PC-3 (cell line): ENCODE measurements around the gene PDIA5.

Experiments
- EZH2 ChIP-seq: fragments of 300-600 bp; sonication (generic); IDR thresholded peaks from one replicate; pipeline ENCODE4 v1.6.1; 2017; ENCODE audit warnings: antibody characterized with exemption, mild to moderate bottlenecking, low read length; ENCODE audit not compliant: unreplicated experiment
- TF ChIP-seq, protein P1 (sequence below): fragments of 300-600 bp; sonication (generic); conservative IDR thresholded peaks from 2 replicates; pipeline ENCODE4 v1.5.1; 2017; ENCODE audit warnings: antibody characterized with exemption, low read depth, mild to moderate bottlenecking, low read length

DNA sequence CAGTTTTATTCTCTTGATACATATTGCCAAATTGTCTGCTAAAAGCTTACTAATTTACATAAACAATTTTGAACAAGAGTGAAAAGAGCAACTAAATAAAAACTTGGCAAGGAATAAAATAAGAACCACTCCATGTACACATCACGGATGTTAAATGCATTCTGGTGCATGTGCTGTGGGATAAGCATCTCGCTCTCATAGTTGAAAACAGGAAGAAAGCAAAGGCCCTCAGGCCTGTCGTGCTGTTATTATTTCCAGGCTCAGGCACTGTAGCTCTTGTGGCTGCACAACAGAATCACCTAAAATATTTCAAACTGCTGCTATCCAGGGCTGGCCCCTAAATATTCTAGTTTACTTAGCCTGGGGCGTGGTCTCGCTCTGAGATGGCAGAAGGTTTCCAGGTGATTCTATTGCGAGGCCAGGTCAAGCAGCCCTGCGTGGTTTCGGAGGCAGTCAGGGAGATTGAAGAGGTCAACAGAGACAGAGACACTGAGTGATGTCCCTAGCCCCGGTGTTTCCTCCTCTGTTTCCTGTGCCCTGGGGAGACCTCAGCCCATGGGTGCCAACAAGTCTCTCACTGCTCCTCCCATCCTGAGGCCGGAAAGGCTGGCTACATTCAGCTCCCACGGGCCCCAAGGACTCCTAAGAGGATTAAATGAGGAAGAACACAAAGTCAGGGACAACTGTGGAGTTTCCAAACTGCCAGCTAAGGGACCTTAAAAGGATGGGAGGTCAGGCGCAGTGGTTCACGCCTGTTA, 18.2 kb upstream of the PDIA5 start:
- TF ChIP-seq, protein P1, sequence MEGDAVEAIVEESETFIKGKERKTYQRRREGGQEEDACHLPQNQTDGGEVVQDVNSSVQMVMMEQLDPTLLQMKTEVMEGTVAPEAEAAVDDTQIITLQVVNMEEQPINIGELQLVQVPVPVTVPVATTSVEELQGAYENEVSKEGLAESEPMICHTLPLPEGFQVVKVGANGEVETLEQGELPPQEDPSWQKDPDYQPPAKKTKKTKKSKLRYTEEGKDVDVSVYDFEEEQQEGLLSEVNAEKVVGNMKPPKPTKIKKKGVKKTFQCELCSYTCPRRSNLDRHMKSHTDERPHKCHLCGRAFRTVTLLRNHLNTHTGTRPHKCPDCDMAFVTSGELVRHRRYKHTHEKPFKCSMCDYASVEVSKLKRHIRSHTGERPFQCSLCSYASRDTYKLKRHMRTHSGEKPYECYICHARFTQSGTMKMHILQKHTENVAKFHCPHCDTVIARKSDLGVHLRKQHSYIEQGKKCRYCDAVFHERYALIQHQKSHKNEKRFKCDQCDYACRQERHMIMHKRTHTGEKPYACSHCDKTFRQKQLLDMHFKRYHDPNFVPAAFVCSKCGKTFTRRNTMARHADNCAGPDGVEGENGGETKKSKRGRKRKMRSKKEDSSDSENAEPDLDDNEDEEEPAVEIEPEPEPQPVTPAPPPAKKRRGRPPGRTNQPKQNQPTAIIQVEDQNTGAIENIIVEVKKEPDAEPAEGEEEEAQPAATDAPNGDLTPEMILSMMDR: no peak
- no peak for TF ChIP-seq EZH2
